GM19372 (cell line): ENCODE results near the gene CD58.

Experiments used
- ATAC-seq: cut with Tn5 transposase; IDR thresholded peaks from one replicate; pipeline ENCODE4 v1.9.1; 2021; ENCODE audit warnings: mild to moderate bottlenecking, low read depth, moderate library complexity; ENCODE audit not compliant: unreplicated experiment

The CD58 gene

DNA sequence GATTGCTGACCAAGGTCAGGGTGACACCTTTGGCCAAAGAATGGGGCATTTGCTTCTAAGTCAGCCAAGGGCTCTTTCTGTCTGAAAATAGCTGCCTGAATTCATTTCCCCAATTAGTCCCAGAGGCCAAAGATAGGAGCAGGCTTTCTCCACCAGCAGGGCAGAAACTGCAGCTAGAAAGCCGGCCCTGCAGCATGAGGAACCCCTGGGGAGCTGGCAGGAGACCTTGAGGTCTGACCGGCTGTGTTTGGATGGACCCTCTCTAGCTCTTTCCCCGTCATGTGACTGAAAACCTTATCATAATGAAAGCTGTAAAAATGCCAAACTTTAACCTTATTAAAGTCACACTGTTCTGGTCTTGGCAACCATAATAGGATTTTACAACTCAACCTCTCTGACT is 93.4 kb downstream of the CD58 start:
- no peak for ATAC-seq

DNA sequence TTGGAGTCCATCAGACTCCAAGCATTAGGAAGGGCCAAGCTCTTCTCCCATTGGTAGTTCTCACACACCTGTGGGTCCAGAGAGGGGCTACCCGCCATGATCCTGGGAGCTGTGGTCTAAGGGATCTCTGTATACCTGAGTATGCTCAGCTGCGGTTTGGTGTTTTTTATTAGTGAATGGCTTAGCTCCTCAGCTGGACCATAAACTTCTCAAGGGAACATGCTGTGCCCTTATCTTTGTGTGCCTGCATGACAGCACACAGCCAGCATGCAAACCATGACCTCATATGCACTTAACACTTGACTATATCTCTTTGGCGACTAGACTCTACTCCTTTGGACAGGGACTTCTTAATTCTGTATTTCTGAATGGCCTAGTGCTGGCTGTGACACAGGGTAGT is 94.5 kb downstream of the CD58 start:
- no peak for ATAC-seq

DNA sequence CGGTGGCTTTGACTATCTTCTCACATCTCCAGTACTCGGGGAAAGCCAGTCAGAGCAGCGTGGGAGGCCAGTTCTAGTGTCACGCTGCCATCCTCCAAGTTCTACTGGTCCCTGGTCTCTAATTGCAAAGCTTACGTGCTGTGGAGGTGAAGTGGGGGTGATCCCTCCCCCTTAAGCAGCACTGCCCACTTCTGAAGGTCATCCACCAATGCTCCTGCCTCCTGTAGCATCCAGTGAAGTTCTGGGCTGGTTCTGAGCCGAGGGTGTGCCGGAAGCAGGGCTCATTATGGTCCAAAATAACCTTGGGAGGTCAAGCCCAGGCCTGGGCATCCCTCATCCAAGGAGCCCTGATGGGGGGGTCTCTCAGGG is 95.0 kb downstream of the CD58 start:
- ATAC-seq: no peak

DNA sequence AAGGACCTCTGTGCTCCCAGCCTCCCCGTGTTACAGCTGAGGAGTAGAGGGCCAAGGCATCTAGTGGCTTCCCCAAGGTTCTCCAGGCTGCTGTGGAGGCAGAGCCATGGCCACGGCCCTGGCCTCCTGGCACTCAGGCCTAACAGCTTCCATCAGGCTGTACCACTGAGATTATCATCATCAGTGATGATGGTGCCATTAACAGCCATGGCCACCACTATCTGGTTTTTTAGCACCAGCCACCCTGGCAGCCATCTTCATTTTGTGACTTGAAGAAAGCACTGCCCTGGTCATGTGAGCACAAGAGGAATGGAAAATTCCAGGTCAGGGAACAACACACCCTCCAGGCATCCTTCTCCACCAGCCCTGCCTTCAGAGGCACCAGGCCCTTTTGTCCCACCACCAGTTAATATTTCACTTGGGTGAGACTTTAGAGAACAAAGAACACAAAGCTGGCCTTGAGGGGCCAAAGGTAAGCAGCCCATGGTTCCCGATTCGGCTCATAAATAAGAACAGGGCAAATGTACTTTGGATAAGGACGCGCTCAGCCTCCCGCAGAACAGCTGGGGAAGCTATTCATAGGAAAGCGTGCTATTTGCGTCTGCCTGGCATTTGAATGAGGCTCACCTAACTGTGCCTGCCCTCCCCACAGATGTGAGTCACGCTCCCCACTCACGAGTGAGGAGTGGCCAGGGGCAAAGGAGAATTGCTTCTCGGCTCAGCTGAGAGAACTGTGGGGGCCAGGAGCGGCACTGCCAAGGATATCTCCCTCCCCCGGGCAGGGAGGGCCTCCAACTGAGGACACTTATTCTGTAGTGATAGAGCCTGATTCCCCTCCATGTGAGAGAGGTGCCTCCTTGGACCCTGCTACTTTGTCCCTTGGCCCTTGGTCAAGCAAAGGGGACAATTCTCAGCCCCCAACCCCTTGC is 95.6 kb downstream of the CD58 start:
- ATAC-seq: no peak

DNA sequence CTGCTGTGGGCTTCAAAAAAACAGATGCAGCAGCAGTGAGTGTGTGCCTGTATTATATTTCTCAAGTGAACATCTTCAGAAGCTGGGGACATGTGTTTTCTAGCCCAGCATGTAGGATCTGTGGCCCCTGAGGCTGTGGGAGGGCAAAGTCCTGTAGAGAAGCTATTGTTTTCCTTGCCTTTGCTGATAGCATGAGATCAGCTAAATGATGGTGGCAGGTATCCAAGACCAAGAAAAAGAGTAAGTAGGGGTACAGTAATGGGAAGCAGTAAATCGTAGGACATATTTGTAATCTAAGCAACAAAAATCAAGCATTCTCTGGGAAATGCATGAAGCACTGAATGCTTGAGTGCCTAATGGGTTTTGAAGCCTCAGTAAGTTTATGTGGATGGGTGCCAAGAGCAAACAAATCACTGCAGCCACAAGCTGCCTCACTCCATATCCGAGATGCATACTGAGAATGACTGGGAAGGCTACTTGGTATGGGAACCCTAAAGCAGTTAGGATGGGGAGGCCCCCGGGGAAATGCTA is 98.3 kb downstream of the CD58 start:
- no peak for ATAC-seq

DNA sequence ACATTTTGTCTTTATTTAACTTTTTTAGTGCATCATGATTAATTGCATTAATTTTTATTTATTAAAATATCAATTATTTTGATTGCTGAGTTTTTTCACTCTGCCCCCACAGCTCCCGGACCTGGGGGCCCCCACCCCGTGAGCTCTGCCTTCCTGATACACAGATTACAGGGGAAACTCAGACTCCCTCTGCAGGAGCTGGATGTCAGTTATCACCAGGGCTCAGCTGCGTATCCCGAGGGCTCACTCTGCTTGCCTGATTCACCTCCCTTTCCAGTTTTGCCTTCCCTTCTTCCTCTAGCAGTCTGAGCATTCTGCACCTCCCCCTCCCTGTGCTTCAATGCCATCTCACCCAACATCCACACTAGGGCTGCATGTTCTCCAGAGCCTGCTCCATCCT is 99.6 kb downstream of the CD58 start:
- no peak for ATAC-seq

DNA sequence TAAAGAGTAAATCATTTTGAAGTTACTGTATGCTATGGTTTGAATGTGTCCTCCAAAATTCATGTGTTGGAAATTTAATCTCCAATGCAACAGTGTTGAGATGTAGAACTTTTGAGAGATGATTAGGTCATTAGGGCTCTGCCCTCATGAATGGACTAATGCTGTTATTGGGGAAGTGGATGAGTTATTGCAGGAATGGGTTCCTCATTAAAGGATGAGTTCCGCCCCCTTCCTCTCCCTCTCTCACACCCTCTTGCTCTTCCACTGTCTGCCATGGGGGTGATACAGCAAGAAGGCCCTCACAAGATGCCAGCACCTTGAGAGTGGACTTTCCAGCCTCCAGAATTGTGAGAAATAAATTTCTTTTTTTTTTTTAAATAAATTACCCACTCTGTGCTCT is 100.2 kb downstream of the CD58 start:
- ATAC-seq: no peak

DNA sequence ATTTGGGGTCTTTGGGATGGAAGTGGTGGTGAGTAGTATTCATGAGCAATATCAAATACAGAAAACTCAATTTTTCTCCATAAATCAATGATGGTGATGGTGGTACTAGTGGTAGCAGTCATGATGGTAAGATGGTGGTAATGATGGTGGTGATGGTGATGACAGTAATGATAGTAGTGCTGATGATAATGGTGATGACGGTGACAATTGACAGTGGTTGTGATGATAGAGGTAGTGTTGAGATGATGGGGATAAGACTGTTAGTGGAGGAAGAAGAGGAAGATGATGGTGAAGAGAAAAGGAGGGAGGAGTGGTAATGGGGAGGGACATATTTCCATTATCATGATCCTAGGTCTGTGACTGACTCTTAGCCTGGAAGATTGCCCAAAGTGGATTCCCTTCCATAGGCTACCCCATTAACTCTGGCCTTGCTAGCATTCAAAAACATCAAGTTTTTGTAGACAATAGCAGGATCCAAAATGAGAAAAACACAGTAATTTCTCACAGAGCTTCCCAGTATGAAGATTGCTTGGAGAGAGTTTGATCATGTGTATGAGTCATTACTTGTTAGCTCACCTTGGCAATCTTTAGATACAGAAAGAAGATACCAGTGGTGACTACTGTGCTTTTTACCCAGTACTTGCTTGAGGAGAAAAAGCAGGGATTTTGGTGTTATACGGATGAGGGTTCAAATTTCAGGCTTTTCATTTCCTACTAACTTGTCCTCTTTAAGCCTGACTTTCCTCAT is 103.8 kb downstream of the CD58 start:
- no peak for ATAC-seq

DNA sequence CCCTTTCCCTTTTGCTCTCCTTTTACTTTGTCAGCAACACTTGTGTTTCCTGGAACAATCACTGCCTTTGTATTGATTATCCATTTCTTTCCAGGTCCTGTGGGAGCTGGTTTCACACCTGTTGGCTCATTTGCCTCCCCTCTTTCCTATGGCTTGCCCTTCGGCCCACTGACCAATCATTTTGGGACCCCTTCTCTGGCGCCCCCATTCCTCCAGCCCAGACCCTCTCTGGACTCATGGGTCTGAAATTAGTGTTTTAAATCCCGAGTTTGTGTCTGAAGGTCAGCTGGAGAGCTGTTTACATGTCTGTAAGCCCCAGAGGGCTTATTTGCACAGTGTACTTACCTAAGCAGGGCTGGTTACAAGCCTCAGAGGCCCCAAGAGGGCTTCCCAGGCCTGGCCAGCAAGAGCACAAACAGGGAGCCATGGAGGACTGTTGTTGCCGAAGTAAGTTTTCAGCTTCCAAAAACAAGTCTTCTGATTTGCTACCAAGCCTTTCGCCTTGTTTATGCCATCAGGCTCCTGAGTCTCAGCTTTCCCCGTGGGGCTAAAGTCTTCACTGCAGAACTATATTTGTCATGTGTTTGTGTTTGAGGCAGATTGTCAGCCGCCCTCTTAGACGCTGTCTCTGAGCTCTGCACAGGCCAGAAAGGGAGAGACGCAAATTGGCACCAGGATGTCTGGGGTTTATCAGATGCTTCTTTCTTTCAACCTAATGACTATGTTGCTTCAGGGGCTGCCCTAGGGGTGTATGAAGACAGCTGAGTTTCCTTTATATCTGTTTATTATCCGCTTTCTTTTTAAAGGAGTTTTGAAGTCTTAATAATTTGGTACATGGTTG is 104.8 kb downstream of the CD58 start:
- no peak for ATAC-seq

DNA sequence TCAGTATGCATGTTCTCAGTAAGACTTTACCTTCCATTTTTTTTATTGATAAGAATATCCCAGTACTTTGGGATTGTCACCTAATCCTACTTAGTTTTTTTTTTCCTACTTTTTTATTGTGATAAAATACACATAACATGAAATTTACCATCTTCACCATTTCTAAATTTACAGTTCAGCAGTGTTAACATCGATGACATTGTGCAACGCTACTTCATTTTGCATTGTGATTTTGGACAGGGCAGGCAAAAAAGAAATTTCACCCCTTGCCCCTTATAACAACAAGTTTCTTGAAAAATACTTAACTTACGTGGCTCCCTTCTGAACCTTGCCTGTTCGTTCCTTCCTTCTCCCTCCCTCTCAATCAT is 105.4 kb downstream of the CD58 start:
- no peak for ATAC-seq
